ENCODE results near the gene FBXO22.
"Not testable (repeated sequence)": the region's sequence is repeated elsewhere in the genome, so short reads cannot be mapped to it uniquely, and the experiment has no call there.

Gene FBXO22

GRCh38 chr15:75866916-75867315 is 36.8 kb upstream of the FBXO22 start:
- no peak for DNase-seq (ENCODE audit: extremely low read depth, insufficient read length)
- H3K36me3 ChIP-seq (ENCODE audit: control insufficient read depth, insufficient read depth, low read length): no peaks in the 10 kb centered on the region
- TF ChIP-seq CTCF (IDR thresholded peaks at IDR 0.05; ENCODE audit: insufficient read depth, low read length, poor library complexity, severe bottlenecking): no peak
- H3K27me3 ChIP-seq (replicated peaks; ENCODE audit: control insufficient read depth, insufficient read depth, low read length): no peaks in the 10 kb centered on the region
- no peak overlapping the region for H3K4me3 ChIP-seq (replicated peaks; ENCODE audit: low read depth, low read length)

GRCh38 chr15:75867449-75867848 is 36.2 kb upstream of the FBXO22 start:
- Histone ChIP-seq H3K36me3 (ENCODE audit: control insufficient read depth, insufficient read depth, low read length) (no peaks in the 10 kb centered on the region), H3K27me3 (replicated peaks; ENCODE audit: control insufficient read depth, insufficient read depth, low read length) (no peaks in the 10 kb centered on the region), H3K4me3 (replicated peaks; ENCODE audit: low read depth, low read length) (no peak overlapping the region; the same call in 1 of the 2 replicates)
- peak; percentile 18 for DNase-seq (ENCODE audit: extremely low read depth, insufficient read length)
- TF ChIP-seq CTCF (IDR thresholded peaks at IDR 0.05; ENCODE audit: insufficient read depth, low read length, poor library complexity, severe bottlenecking): no peak

GRCh38 chr15:75868019-75868418 is 35.7 kb upstream of the FBXO22 start:
- H3K27me3 ChIP-seq (replicated peaks; ENCODE audit: control insufficient read depth, insufficient read depth, low read length): no peaks in the 10 kb centered on the region
- TF ChIP-seq CTCF (IDR thresholded peaks at IDR 0.05; ENCODE audit: insufficient read depth, low read length, poor library complexity, severe bottlenecking): no peak
- DNase-seq (ENCODE audit: extremely low read depth, insufficient read length): no peak
- no peak overlapping the region for H3K4me3 ChIP-seq (replicated peaks; ENCODE audit: low read depth, low read length)
- no peaks in the 10 kb centered on the region for H3K36me3 ChIP-seq (ENCODE audit: control insufficient read depth, insufficient read depth, low read length)

DNA sequence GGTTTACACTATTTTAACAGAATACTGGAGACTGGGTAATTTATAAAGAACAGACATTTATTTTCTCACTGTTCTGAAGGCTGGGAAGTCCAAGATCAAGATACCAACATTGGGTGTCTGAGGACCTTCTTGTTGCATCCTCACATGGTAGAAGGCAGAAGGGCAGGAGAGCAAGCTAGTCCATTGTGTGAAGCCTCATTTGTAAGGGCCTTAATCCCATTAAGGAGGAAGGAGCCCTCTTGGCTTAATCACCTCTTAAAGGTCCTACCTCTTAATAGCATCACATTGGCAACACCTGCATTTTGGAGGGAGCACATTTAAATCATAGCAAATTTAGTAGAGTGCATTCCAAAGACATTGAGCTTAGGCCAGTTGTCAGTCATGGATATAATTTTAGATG is 34.2 kb upstream of the FBXO22 start:
- H3K27me3 ChIP-seq (replicated peaks; ENCODE audit: control insufficient read depth, insufficient read depth, low read length): no peaks in the 10 kb centered on the region
- peaks cover 3% of the 10 kb centered on the region for H3K36me3 ChIP-seq (ENCODE audit: control insufficient read depth, insufficient read depth, low read length)
- no peak for DNase-seq (ENCODE audit: extremely low read depth, insufficient read length)
- TF ChIP-seq CTCF (IDR thresholded peaks at IDR 0.05; ENCODE audit: insufficient read depth, low read length, poor library complexity, severe bottlenecking): no peak
- H3K4me3 ChIP-seq (replicated peaks; ENCODE audit: low read depth, low read length): no peak overlapping the region

DNA sequence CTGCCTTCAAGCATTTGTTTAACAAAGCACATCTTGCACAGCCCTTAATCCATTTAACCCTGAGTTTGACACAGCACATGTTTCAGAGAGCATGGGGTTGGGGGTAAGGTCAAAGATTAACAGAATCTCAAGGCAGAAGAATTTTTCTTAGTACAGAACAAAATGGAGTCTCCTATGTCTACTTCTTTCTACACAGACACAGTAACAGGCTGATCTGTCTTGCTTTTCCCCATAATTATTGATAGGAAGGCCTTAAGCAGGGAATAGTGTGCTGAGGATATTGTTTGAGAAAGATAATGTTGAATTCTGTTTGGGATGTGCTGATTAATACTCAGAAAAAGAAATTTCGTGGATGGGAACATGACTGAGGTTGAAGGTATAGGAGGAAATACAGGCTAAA is 32.1 kb upstream of the FBXO22 start:
- not testable (repeated sequence) for H3K36me3 ChIP-seq (ENCODE audit: control insufficient read depth, insufficient read depth, low read length)

DNA sequence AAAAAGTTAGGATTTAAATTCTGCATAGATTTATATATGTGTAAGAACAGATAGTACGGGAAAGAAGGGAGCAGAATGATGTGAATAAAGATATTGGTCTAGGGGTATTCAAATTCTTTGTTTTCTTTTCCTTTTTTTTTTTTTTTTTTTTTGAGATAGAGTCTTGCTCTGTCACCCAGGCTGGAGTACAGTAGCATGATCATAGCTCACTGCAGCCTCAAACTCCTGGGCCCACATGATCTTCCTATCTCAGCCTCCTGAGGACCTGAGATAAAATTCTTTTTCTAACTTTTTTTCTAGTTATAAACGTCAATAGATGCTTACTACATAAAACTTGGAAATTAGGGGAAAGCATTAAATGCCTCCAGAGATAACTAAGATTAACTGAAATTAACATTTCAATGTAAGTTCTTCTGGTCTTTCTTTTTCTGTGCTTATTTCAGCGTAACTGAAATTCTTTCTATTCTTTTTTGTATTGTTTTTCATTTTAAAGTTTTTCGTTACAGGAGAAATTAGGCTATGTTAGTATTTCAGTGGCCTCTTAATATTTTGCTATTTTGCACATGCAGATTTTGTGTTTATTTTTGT is 31.2 kb upstream of the FBXO22 start:
- TF ChIP-seq CTCF (IDR thresholded peaks at IDR 0.05; ENCODE audit: insufficient read depth, low read length, poor library complexity, severe bottlenecking): no peak
- peaks cover 3% of the 10 kb centered on the region for H3K36me3 ChIP-seq (ENCODE audit: control insufficient read depth, insufficient read depth, low read length)
- no peaks in the 10 kb centered on the region for H3K27me3 ChIP-seq (replicated peaks; ENCODE audit: control insufficient read depth, insufficient read depth, low read length)

More for the DNA sequence above, 32.1 kb upstream of the FBXO22 start:
- H3K27me3 ChIP-seq (replicated peaks; ENCODE audit: control insufficient read depth, insufficient read depth, low read length); DNase-seq (ENCODE audit: extremely low read depth, insufficient read length); H3K4me3 ChIP-seq (replicated peaks; ENCODE audit: low read depth, low read length): not testable (repeated sequence)

More for the DNA sequence above, 31.2 kb upstream of the FBXO22 start:
- no peak for DNase-seq (ENCODE audit: extremely low read depth, insufficient read length)
- no peak overlapping the region for H3K4me3 ChIP-seq (replicated peaks; ENCODE audit: low read depth, low read length)
